ENCODE data around the gene GTF3C5.

DNA sequence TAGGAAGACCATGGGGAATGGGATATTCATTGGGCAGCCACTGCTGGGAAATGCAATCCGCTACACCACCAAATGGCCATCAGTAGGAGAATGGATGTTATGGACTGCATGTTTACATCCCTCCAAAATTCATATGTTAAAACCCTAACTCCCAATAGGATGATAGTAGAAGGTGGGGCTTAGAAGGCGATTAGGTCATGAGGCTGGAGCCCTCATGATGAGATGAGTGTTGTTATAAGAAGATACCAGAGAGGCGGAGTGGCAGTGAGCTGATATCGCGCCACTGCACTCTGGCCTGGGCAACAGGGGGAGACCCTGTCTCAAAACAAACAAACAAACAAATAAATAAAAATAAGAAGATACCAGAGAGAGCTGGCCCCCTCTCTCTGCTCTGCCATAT, 16.1 kb upstream of the GTF3C5 start:
- TF ChIP-seq CTCF (IDR thresholded peaks at IDR 0.05; ENCODE audit: low read depth, low read length, poor library complexity, severe bottlenecking): no peak
- TF ChIP-seq EZH2phosphoT487 (IDR thresholded peaks at IDR 0.05; ENCODE audit: borderline replicate concordance, low read length): no peak

Measured in DOHH2 (cell line).